ENCODE data around the gene IL1R2. TPM values are rescaled to one million over a fixed set of nuclear protein-coding genes. Genes with fewer than 3 reads are reported as not detected.

Gene IL1R2
- total and polyA plus RNA-seq, 2 of the 13 experiments (the other 11 are each of a cell fraction or from before 2014, with no cell fraction given): 3.6 to 7.3 TPM

DNA sequence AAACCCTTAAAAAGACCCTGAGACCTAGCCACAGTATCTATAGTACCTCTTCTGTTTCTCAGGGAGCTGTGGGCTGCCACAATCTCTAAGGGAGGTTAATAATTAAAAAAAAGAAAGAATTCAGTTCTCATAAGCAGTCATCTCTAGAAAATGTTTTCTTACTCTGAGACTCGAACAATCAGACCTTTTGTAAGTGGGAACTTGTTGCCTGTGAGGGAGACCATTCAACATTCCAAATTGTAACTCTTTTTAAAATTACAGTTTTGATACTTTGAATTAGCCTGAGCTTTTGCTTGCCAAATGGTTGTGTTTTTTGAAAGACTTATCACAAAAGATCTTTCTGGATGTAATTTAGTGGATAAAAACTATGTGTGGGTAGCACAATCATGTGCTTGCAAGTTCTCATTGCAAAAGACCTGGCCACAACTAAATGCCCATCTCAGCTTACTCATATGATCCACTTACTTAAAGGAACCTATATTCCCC, 33.3 kb downstream of the IL1R2 start (continued):
- no peak for TF ChIP-seq SP140L (CRISPR knock-in tag; IDR thresholded peaks at IDR 0.05; ENCODE audit: borderline replicate concordance)
- no peak for TF ChIP-seq MAX (IDR thresholded peaks at IDR 0.05)
- peak; percentile 24; the same call in 1 of the 2 replicates for TF ChIP-seq FOXJ3 (CRISPR knock-in tag; IDR thresholded peaks at IDR 0.05; ENCODE audit: borderline replicate concordance)
- TF ChIP-seq HOMEZ (CRISPR knock-in tag; IDR thresholded peaks at IDR 0.05; ENCODE audit: low read depth): no peak
- peak; percentile 49; the same call in 1 of the 2 replicates for TF ChIP-seq GATAD2A (CRISPR knock-in tag; IDR thresholded peaks at IDR 0.05)
- TF ChIP-seq NCOR1 (IDR thresholded peaks at IDR 0.05; ENCODE audit: borderline replicate concordance, low read length): peak; percentile 21; the same call in 1 of the 2 replicates
- TF ChIP-seq, protein P1, sequence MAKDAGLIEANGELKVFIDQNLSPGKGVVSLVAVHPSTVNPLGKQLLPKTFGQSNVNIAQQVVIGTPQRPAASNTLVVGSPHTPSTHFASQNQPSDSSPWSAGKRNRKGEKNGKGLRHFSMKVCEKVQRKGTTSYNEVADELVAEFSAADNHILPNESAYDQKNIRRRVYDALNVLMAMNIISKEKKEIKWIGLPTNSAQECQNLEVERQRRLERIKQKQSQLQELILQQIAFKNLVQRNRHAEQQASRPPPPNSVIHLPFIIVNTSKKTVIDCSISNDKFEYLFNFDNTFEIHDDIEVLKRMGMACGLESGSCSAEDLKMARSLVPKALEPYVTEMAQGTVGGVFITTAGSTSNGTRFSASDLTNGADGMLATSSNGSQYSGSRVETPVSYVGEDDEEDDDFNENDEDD (CRISPR knock-in tag; IDR thresholded peaks at IDR 0.05; ENCODE audit: borderline replicate concordance): no peak
- no peak for TF ChIP-seq BCLAF1 (IDR thresholded peaks at IDR 0.05)
- no peak for TF ChIP-seq ZNF24 (IDR thresholded peaks at IDR 0.05)
- no peak for TF ChIP-seq ARID4A (CRISPR knock-in tag; IDR thresholded peaks at IDR 0.05; ENCODE audit: borderline replicate concordance)
- no peak for TF ChIP-seq ZNF703 (CRISPR knock-in tag; IDR thresholded peaks at IDR 0.05; ENCODE audit: borderline replicate concordance)
- no peak for TF ChIP-seq SOX13 (IDR thresholded peaks at IDR 0.05)
- TF ChIP-seq SOX13 (CRISPR knock-in tag; conservative IDR thresholded peaks at IDR 0.05 in 1 of 2, IDR thresholded peaks at IDR 0.05 in 1 of 2): peak in 1 of 2 experiments; percentile 10; a peak in 1 of 4 replicates
- no peak for TF ChIP-seq KDM6A (CRISPR knock-in tag; IDR thresholded peaks at IDR 0.05; ENCODE audit: low read depth)
- no peak for TF ChIP-seq KAT8 (CRISPR knock-in tag; IDR thresholded peaks at IDR 0.05)
- no peak for TF ChIP-seq STAT5B (CRISPR knock-in tag; IDR thresholded peaks at IDR 0.05)
- TF ChIP-seq ZNF34 (CRISPR knock-in tag; IDR thresholded peaks at IDR 0.05; ENCODE audit: borderline replicate concordance): 0 out of 2 replicates have a peak, but pooled peaks have one; percentile 2
- 0 out of 2 replicates have a peak, but pooled peaks have one; percentile 34 for TF ChIP-seq PHF21A (CRISPR knock-in tag; IDR thresholded peaks at IDR 0.05)
- TF ChIP-seq HNRNPLL (IDR thresholded peaks at IDR 0.05; ENCODE audit: low read depth, low read length, poor library complexity, severe bottlenecking): no peak
- no peak for TF ChIP-seq SIX4 (CRISPR knock-in tag; IDR thresholded peaks at IDR 0.05)
- TF ChIP-seq MED1 (CRISPR knock-in tag; IDR thresholded peaks at IDR 0.05): peak; percentile 41; the same call in 1 of the 2 replicates
